ENCODE data around the gene C1D.
"Not testable (repeated sequence)": the region's sequence is repeated elsewhere in the genome, so short reads cannot be mapped to it uniquely, and the experiment has no call there.

C1D gene, protein sequence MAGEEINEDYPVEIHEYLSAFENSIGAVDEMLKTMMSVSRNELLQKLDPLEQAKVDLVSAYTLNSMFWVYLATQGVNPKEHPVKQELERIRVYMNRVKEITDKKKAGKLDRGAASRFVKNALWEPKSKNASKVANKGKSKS

DNA sequence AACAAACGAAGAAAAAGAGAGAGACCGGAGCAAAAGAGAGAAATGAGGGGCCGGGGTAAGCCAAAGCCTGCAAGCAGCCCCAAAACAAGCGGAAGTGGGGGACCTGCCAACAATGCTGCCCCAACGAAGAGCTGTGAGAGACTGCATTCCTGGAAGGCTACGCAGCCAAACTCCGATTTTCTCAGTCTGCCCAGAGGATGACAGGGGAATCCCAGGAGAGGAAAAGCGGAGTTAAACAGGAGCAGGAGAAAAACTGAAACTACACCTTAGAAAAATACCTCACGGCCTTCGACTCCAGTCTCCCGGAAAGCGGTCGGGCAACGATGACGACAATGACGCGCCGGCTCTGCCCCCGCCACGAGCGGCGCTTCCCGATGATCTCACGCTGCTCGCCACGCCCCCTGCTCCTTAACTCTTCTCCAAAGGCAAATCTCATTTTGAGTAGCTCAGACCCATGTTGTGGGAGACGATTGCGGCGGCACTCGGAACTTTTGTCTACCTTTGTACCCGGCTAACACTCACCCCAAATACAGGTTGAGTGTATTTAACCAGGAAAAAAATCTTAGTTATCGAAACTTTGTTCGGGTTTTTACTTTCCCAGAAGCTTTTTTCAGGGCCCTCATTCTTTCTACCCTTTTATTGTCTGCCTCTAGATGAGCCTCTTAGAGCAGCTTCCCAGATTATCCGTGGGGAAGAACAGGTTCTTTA is at the start of gene C1D:
C1D (minus strand) TSS at position 325 of the 708 bp plus-strand sequence. CDS start 15,694 bp downstream, outside the sequence.
- peak; percentile 88 to 95 for DNase-seq

DNA sequence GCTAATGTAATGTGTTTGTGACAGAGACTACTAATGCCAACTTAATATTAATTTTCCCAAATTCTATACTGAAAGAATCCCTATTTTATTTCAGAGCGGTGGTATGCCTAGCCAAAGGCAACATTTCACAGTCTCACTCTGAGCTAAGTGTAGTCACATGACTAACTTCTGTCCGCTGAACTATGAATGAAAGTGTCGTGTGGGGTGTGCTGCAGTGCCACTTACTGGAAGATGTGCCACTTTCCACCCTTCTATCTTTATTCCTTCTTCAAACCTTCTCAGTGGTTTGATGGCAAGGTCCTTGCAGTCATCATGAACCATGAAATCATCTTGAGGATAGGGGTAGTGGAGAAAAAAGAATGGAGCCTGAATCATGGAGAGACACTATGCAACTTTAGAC is 47.3 kb upstream of the C1D start:
- no peak for DNase-seq

DNA sequence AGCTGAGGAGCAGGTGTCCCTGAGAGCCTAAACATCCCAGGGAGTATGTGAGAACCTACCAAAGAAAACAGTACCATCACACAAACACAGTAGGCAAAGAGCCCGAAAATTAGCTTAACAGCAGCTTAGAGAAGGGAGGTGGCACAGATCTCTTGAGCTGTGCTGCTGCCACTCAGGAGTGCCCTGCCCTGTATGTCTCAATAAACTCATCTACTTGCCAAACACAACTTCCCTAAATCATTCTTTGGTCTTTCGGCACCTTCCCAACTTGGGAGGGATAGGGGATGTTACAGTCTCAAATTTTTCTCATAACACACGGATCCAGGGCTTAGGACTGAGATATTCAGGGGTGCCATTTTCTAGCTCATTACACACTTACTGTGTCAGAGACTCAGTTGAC is 45.3 kb upstream of the C1D start:
- DNase-seq: no peak

DNA sequence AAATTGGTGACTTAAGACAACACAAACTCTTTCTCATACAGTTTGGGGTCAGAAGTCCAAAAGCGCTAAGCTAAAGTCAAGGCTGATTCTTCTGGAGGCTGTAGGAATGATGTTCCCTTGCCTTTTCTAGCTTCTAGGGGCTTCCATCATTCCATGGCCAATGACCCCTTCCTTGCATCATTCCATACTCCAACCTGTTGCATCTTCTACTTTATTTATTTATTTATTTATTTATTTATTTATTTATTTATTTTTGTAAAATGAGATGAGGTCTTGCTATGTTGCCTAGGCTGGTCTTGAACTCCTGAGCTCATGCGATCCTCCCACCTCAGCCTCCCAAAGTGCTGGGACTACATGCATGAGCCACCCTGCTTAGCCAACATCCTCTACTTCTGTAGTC is 44.7 kb upstream of the C1D start:
- DNase-seq: no peak

DNA sequence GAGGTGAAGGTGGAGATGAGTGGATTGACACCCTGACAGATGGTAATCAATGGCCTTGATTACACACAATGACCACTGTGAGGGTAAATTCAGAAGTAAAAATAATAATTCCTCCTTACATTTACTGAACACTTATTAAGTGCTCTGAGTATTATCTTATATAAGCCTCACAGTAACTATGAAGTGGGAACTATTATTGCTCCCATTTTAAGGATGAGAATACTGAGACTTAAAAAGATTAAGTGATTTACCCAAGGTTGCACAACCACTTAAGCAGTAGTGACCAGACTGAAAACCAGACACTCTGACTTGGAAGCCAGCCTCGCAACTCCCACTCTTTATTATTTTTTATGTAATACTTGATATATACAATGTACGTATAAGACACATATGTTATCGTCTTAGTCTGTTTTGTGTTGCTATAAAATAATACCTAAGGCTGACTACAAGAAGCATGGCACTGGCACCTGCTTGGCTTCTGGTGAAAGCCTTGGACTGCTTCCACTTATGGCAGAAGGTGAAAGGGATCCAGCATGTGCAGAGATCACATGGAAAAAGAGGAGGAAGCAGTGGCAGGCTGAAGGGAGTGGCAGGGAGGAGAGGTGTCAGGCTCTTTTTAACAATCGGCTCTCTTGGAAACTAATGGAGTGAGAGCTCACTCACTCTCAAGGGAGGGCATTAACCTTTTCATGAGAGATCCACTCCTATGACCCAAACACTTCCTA is 41.5 kb upstream of the C1D start:
- no peak for DNase-seq

DNA sequence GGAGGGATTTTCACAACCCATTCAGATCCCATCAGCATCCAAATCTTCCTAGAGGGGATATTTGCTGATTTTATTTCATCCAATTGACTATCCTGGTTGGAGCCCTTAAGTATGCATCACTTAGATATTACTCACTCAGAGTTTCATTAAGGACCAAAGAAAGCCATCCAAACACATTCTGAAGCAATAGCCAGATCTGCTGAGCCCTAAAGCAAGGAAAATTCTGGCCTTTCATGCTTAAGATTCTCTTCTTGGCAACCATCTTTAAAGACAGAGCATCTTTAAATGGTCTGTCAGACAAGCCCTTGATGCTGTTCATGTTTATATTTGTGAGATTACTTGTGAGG is 40.9 kb upstream of the C1D start:
- no peak for DNase-seq

DNA sequence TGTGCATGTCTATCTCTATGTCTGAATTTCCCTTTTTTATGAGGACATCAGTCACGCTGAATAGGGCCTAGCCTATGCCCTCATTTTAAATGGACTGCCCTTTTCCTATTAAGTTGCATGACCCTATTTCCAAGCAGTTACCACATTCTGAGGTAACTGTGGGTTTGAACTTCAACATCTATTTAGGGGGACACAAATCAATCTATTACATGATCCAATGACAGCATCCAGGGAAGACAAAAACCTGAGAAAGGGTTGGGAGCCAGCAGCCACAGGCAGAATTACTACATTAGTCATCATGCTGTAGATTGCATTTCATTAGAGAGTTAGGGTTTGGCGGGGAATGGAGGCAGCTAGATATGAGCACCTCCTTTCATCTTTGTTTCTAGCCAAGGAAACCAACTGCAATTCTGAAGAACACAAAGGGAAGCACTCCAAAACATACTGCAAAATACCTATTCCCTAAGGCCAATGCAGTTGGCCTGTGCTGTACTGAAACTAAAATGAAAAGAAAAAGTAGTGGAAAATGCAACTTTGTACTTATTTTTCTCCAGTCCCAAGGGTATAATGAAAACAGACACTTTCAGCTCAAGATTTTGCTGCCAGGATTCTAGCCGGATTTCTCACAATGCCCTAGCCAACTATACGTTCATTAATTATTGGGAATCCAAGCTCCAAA is 40.4 kb upstream of the C1D start:
- no peak for DNase-seq

DNA sequence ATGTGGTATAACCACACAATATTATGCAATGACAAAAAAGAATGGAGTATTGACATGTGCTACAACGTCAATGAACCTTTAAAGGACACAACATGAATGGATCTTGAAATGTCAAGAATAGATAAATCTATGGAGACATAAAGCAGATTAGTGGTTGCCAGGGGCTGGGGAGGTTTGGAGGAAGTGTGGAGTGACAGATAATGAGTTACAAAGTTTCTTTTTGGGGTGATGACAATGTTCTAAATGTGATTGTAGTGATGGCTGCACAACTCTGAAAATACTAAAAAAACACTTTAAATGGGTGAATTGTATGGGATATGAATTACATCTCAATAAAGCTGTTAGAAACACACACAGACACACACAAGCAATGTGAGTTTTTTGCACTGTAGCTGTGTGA is 37.4 kb upstream of the C1D start:
- DNase-seq: no peak

DNA sequence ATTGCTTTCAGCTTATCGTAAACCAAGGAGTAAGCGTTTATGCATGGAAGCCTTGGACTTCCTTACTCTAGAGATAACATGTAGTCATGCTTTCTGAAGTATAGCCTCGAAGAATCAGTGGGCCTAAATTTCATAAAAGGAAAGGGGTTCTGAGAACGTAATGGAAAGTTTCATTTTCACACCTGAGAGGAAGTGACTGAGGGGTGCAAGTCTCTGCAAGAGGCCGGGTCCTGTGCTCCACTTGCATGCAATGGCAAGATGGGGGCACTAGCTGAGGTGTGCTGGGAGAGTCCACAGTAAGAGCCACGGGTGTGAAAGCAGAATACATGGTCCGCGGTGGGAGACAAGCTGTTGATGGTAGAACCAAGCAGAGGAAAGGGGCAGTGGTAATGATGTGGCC is 36.5 kb upstream of the C1D start:
- no peak for DNase-seq

DNA sequence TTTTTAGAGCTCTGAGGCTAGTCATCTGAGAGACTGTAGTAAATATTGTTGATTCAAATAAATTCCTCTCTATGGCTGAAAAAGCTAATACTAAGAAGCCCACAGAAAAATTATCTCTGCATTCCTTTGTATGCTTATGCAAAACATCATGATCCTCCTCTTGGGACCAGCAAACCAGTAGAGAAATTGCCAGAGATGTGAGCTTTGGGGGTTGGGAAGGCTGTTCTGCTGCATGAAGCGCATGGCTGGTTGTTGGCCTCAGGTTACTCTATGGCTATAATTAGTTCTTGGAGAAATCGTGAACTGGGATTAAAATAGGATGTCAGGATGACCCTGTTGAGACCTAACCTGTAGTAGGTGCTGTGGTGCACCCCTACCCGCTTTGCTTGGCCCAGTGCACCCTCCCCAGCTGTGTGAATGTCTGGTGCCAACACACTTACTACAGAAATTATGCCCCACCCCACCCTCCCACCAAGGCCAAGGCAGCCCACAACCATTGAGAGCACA is 35.5 kb upstream of the C1D start:
- DNase-seq: no peak

DNA sequence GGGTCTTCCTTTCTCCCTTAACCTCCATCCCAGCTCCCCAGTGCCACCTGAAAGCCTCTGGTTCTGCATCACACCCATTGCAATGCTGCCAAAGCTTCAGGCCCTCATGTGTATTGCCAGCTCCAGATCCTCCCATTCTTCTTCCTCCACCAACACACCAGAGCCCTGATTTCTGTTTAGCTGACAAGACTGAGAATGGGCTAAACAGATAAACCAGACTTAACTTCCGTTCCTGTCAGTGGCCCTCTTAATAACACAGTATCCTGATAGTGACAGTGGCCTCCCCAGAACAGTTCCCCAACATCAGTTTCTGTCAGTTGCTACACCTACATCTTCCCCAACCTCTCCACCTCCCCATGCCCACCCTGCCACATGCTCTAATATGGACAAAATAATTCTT is 31.3 kb upstream of the C1D start:
- no peak for DNase-seq

DNA sequence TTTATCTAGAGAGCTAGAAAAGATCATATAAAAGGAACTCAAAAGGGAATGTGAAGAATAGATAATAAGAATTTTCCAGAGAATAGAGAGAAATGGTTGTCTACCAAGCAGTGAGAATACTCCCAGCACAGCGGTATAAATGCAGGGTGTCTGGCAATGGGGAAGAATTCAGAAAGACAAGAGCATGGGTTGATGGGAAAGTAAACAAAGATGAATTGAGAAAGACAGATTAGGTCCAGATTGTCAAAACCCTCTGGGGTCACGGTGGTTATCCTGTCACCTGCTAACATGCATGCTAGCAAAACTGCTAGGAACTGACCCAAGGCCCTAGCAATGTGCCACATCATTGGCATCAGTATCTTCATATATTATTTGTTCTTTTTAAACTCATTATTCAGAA is 30.8 kb upstream of the C1D start:
- DNase-seq: no peak

DNA sequence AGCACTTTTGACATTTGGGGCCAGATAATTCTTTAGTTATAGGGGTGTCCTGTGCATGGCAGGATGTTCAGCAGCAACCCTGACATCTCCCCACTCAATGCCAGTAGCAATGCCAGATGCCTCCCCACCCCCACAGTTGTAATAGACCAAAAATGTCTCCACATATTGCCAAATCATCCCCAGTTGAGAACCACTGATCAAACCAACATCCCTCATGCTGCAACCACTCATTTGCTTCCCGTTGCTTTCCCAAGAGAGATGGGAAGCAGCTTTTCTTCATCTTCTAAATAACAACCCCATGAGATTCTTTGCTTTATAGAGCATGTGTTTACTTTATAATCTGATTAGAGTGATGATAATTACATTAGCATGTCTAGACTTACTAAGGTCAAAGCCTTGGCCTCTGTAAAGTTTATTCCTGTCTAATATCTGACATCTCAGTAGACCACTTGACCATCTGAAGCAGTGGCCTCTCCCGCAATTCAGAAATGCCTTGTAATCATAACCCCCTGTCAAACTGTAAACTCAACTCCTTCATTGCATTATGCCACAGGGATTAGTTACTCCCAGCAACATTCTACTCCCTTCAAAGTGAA is 28.7 kb upstream of the C1D start:
- no peak for DNase-seq

DNA sequence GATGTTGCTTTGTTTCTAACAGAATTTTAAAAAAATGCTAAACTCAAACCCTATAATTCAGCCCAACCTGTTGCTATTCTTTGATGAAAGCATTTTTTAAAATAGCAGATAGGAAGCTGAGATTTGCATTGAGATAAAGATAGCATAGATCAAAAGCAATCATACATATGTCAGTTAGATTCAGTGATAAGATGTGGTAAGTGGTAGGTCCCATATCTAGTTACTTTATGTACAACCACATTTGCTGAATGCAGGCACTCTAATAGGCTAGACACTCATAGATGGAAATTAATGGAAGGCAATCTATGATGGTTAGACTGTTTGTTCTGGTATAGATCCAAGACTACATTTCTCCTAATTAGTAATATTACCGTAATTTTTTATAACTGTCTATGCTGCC is 27.2 kb upstream of the C1D start:
- DNase-seq: no peak

DNA sequence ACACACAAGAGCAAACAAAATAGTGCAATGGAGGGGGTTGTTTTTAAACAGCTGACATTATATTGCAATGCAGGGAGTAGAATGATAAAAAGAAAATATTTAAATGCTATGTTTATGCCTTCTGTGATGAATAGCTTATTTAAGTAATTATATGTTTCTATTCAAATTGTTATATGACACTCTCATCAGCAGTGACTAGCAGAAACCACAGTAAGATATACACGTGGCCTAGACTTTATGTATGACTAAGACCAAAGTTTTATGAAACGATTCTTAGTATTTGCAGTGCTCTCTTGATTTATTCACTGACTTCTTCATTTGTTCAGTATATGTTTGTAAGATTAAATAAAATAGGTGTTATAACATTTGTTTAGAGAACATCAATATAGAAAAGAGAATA is 26.1 kb upstream of the C1D start:
- no peak for DNase-seq

DNA sequence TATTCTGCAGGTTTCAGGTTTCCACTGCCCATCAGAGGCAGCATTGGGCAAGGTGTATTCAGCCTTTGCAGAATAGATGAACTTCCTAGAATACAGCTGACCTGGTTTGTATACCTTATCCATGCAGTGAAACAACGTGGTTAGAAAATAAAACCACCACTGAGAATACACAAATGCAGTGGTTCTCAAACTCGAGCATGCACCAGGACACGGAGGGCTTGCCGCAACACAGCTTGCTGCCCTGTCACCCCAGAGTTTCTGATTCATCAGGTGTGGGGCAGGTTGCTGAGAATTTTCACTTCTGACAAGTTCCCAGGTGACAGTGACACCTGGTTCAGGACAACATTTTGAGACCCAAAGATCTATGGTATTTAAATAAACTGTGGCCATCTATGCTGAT is 23.4 kb upstream of the C1D start:
- DNase-seq: no peak

DNA sequence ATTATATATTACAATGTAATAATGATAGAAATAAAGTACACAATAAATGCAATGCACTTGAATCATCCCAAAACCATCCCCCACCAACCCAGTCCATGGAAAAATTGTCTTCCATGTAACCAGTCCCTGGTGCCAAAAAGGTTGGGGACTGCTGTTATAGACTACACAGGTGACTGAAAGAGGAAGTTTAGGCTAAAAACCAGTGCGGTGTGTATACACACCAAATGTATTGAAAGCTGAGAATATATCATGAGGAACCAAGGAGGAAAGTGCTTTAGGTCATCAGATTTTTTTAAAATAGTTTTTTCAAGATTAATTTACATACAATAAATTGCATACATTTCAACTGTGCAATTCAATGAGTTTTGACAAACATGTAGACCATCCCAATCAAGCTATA is 20.5 kb upstream of the C1D start:
- DNase-seq: no peak

DNA sequence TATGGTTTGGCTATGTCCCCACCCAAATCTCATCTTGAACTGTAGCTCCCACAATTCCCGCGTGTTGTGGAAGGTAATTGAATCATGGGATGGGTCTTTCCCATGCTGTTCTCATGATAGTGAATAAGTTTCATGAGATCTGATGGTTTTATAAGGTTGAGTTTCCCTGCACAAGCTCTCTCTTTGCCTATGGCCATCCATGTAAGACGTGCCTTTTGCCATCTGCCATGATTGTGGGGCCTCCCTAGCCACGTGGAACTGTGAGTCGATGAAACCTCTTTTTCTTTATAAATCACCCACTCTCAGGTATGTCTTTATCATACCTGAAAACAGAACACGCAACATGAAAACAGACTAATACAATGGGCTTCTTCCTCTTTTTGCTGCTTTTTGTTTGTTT is 11.2 kb upstream of the C1D start:
- DNase-seq: no peak

DNA sequence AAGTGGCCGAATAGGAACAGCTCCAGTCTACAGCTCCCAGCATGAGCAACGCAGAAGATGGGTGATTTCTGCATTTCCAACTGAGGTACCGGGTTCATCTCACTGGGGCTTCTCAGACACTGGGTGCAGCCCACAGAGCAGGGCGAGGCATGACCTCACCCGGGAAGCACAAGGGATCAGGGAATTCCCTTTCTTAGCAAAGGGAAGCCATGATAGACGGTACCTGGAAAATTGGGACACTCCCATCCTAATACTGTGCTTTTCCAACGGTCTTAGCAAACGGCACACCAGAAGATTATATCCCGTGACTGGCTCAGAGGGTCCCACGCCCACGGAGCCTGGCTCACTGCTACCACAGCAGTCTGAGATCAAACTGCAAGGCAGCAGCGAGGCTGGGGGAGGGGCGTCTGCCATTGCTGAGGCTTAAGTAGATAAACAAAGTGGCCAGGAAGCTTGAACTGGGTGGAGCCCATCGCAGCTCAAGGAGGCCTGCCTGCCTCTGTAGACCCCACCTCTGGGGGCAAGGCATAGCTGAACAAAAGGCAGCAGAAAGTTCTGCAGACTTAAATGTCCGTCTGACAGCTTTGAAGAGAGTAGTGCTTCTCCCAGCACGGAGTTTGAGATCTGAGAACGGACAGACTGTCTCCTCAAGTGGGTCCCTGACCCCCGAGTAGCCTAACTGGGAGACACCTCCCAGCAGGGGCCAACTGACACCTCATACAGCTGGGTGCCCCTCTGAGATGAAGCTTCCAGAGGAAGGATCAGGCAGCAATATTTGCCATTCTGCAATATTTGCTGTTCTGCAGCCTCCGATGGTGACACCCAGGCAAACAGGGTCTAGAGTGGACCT is 1.2 kb upstream of the C1D start:
- not testable (repeated sequence) for DNase-seq

DNA sequence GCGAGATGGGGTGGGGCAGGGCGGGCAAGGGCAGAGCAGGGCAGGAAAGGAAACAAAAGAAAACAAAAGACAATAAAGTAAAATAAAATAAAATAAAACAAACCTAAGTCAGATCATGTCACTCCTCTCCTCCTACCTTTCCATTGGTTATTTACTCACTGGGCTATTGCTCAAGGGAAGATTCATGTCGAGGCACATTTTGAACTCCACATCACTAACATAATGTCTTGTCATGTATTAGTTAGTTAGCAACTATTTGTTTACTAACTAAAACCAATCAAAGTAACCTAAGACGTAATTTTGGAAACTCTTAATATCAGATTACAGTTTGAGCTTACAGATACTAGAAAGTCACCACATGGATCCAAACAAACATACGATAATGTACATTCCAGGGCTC is 2.2 kb downstream of the C1D start:
- no peak for DNase-seq

DNA sequence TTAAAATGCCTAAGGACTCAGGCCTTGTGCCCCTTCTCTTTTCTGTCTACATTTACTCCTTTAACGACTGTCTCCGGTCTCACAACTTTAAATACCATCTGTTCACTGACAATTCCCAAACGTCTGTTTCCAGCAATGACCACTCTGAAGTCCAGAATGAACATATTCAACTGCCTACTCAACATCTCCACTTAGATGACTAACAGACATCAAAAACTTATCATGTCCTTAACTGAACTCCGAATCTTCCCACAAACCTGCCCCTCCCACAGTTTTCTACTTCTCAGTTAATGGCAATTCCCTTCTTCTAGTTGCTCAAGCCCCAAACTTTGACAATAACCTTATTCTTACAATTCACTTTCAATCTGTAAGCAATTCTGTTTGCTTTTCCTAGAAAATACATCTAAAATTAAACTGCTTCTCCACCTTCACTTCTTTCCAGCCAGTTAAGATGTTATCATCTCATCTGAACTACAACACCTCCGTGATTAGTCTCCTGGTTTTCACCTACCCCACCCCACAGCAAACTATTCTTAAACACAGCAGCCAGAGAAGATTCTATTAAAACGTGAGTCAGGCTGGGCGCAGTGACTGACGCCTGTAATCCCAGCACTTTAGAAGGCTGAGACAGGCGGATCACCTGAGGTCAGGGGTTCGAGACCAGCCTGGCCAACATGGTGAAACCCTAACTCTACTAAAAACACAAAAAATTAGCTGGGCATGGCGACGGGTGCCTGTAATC is 2.8 kb downstream of the C1D start:
- DNase-seq: no peak

Measured in activated CD4-positive, alpha-beta T cell treated with anti-CD3 and anti-CD28 coated beads for 4 hours (primary cell).